IPS-20b (cell line): ENCODE data around the gene TBC1D14.
A peak's percentile ranks its signal among the peaks of the same experiment; 100 is the strongest.

Experiments
- H3K27ac ChIP-seq: one replicate; pipeline ENCODE4 v1.5.1; 2013; ENCODE audit warnings: low read length
- H3K27me3 ChIP-seq: 2 replicates; pipeline ENCODE4 v1.6.1; 2013; ENCODE audit warnings: mild to moderate bottlenecking, low read length, inconsistent platforms; ENCODE audit not compliant: insufficient read depth
- H3K36me3 ChIP-seq: 2 replicates; pipeline ENCODE4 v1.6.1; 2013; ENCODE audit warnings: low read depth, mild to moderate bottlenecking, inconsistent platforms, low read length, moderate library complexity; ENCODE audit not compliant: insufficient read depth
- H3K4me1 ChIP-seq: 2 replicates; pipeline ENCODE4 v1.6.1; 2013; ENCODE audit warnings: mild to moderate bottlenecking, control low read depth, inconsistent platforms, low read length, moderate library complexity; ENCODE audit not compliant: insufficient read depth
- H3K4me3 ChIP-seq: 2 replicates; pipeline ENCODE4 v1.5.1; 2013; ENCODE audit warnings: mild to moderate bottlenecking, low read length, inconsistent platforms
- H3K9ac ChIP-seq: 2 replicates; pipeline ENCODE4 v1.6.1; 2013; ENCODE audit warnings: low read depth, mild to moderate bottlenecking, inconsistent platforms, low read length, moderate library complexity
- H3K9me3 ChIP-seq: 2 replicates; pipeline ENCODE4 v1.6.1; 2013; ENCODE audit warnings: mild to moderate bottlenecking, low read depth, low read length, inconsistent platforms; ENCODE audit not compliant: insufficient read depth

The TBC1D14 gene

GRCh38 chr4:7041801-7042502, 132.3 kb downstream of the TBC1D14 start:
- no peaks in the 10 kb centered on the region for H3K9me3 ChIP-seq
- peak overlapping the region; percentile 73 for H3K4me3 ChIP-seq
- H3K27me3 ChIP-seq, result peaks cover 35% of the 10 kb centered on the region
- peaks cover 8% of the 10 kb centered on the region; the same call in 1 of the 2 replicates for H3K4me1 ChIP-seq
- H3K27ac ChIP-seq, result no peak overlapping the region
- peak overlapping the region; percentile 32; the same call in 1 of the 2 replicates for H3K9ac ChIP-seq
- no peaks in the 10 kb centered on the region for H3K36me3 ChIP-seq

- H3K27me3 ChIP-seq, result peaks cover 35% of the 10 kb centered on the region
- no peaks in the 10 kb centered on the region for H3K36me3 ChIP-seq
- H3K4me1 ChIP-seq, result peaks cover 8% of the 10 kb centered on the region; the same call in 1 of the 2 replicates
- no peaks in the 10 kb centered on the region for H3K9me3 ChIP-seq
- H3K9ac ChIP-seq, result peak overlapping the region; percentile 32; the same call in 1 of the 2 replicates
- peak overlapping the region; percentile 73 for H3K4me3 ChIP-seq
- H3K27ac ChIP-seq, result no peak overlapping the region
These were observed 133.1 kb downstream of the TBC1D14 start for GRCh38 chr4:7042503-7043283.

- Histone ChIP-seq H3K27me3 (peaks cover 35% of the 10 kb centered on the region), H3K9ac (peak within 1 kb of the TSS; percentile 80; the same call in 1 of the 2 replicates), H3K4me3 (peak within 1 kb of the TSS; percentile 86), H3K9me3 (no peaks in the 10 kb centered on the region), H3K27ac (no peak within 1 kb of the TSS), H3K4me1 (peaks cover 12% of the 10 kb centered on the region; the same call in 1 of the 2 replicates), H3K36me3 (no peaks in the 10 kb centered on the region)
These were observed 133.9 kb downstream of the TBC1D14 start, which contains the start of gene TADA2B for GRCh38 chr4:7043284-7044136. TADA2B (plus strand) TSS chr4:7043372; CDS start chr4:7043580, 208 bp downstream.

- Histone ChIP-seq H3K36me3 (no peaks in the 10 kb centered on the region), H3K27me3 (peaks cover 35% of the 10 kb centered on the region), H3K9ac (peak overlapping the region; percentile 80; the same call in 1 of the 2 replicates), H3K4me1 (peaks cover 12% of the 10 kb centered on the region; the same call in 1 of the 2 replicates), H3K9me3 (no peaks in the 10 kb centered on the region), H3K27ac (no peak overlapping the region), H3K4me3 (peak overlapping the region; percentile 86)
These were observed 134.7 kb downstream of the TBC1D14 start for GRCh38 chr4:7044137-7044930.

- no peaks in the 10 kb centered on the region for H3K9me3 ChIP-seq
- peaks cover 12% of the 10 kb centered on the region; the same call in 1 of the 2 replicates for H3K4me1 ChIP-seq
- H3K9ac ChIP-seq, result no peak overlapping the region
- H3K27ac ChIP-seq, result no peak overlapping the region
- no peak overlapping the region for H3K4me3 ChIP-seq
- H3K27me3 ChIP-seq, result peaks cover 31% of the 10 kb centered on the region
- H3K36me3 ChIP-seq, result no peaks in the 10 kb centered on the region
These were observed 135.9 kb downstream of the TBC1D14 start for GRCh38 chr4:7045553-7045952.

GRCh38 chr4:7045961-7046921, 136.6 kb downstream of the TBC1D14 start:
- peaks cover 24% of the 10 kb centered on the region for H3K27me3 ChIP-seq
- no peak overlapping the region for H3K9ac ChIP-seq
- H3K36me3 ChIP-seq, result no peaks in the 10 kb centered on the region
- H3K4me1 ChIP-seq, result peaks cover 12% of the 10 kb centered on the region; the same call in 1 of the 2 replicates
- H3K9me3 ChIP-seq, result no peaks in the 10 kb centered on the region
- no peak overlapping the region for H3K27ac ChIP-seq
- no peak overlapping the region for H3K4me3 ChIP-seq

GRCh38 chr4:7046971-7047370, 137.3 kb downstream of the TBC1D14 start:
- no peak overlapping the region for H3K4me3 ChIP-seq
- no peak overlapping the region for H3K9ac ChIP-seq
- H3K27ac ChIP-seq, result no peak overlapping the region
- H3K27me3 ChIP-seq, result peaks cover 16% of the 10 kb centered on the region
- H3K4me1 ChIP-seq, result peaks cover 12% of the 10 kb centered on the region; the same call in 1 of the 2 replicates
- no peaks in the 10 kb centered on the region for H3K9me3 ChIP-seq
- no peaks in the 10 kb centered on the region for H3K36me3 ChIP-seq

- H3K27ac ChIP-seq, result no peak overlapping the region
- no peaks in the 10 kb centered on the region for H3K9me3 ChIP-seq
- peaks cover under 1% of the 10 kb centered on the region; the same call in 1 of the 2 replicates for H3K36me3 ChIP-seq
- no peak overlapping the region for H3K4me3 ChIP-seq
- H3K4me1 ChIP-seq, result peaks cover 12% of the 10 kb centered on the region; the same call in 1 of the 2 replicates
- peaks cover 12% of the 10 kb centered on the region; the same call in 1 of the 2 replicates for H3K27me3 ChIP-seq
- H3K9ac ChIP-seq, result no peak overlapping the region
These were observed 139.0 kb downstream of the TBC1D14 start for GRCh38 chr4:7048642-7049041.

GRCh38 chr4:7049295-7049694, 139.7 kb downstream of the TBC1D14 start:
- peaks cover 9% of the 10 kb centered on the region; the same call in 1 of the 2 replicates for H3K4me1 ChIP-seq
- peaks cover 7% of the 10 kb centered on the region; the same call in 1 of the 2 replicates for H3K36me3 ChIP-seq
- no peak overlapping the region for H3K4me3 ChIP-seq
- H3K27me3 ChIP-seq, result peaks cover 5% of the 10 kb centered on the region; the same call in 1 of the 2 replicates
- no peak overlapping the region for H3K27ac ChIP-seq
- no peak overlapping the region; the same call in 1 of the 2 replicates for H3K9ac ChIP-seq
- H3K9me3 ChIP-seq, result no peaks in the 10 kb centered on the region

- peaks cover 1% of the 10 kb centered on the region; the same call in 1 of the 2 replicates for H3K27me3 ChIP-seq
- no peak overlapping the region for H3K27ac ChIP-seq
- no peak overlapping the region for H3K9ac ChIP-seq
- peaks cover 11% of the 10 kb centered on the region; the same call in 1 of the 2 replicates for H3K36me3 ChIP-seq
- peaks cover 4% of the 10 kb centered on the region; the same call in 1 of the 2 replicates for H3K4me1 ChIP-seq
- no peak overlapping the region for H3K4me3 ChIP-seq
- no peaks in the 10 kb centered on the region for H3K9me3 ChIP-seq
These were observed 140.1 kb downstream of the TBC1D14 start for GRCh38 chr4:7049739-7050138.
